Measurements from ENCODE around the gene MYO7B. TPM values are rescaled to one million over a fixed set of nuclear protein-coding genes. Genes with fewer than 3 reads are reported as not detected.
A peak's percentile ranks its signal among the peaks of the same experiment; 100 is the strongest.

The MYO7B gene
- total and polyA plus RNA-seq, 9 of the 15 experiments (the other 6 are each of a cell fraction or from before 2014, with no cell fraction given), result 0.08 TPM; not detected in 8

DNA sequence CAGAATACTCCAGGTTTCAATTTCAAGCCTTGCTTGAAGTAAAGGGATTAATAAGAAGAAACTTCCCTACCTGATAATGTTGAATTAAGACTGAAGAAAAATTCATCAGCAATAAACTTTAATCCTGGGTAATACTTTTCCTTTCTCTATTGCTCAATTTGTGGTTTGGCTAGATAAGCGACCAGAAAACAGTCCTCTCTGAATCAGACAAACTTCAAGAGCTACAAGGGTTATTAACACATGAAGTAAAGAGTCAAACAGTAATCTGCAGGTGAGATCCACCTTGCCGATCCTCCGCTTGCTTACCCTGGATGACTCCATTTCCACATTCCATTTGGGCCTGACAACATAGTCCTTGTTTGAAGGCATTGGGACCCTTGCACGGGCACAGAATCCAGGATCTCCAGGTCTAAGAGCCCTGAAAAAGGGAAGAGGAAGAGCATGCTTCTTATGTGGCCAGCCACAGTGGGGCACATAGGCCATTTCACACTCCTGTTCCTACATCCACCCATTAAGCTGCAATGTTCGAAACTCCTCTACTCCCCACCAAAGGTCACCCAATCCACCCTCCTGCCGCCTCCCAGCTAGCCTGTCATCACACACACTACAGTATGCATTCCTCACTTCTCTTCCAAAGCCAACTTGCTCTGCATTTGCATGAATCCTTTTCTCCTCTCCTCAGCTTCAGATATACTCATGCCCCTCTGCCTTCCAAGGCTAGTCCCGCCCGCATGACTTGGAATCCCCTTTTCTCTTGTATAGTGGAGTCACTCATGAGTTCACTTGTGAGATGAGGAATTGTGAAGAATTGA is 49.0 kb upstream of the MYO7B start:
- FAIRE-seq (no peak), ATAC-seq (no peak), DNase-seq (ENCODE audit: extremely low read depth in 1 of 4, low spot score in 3 of 4) (no peak)
- in situ Hi-C loops (cut with MboI), result no loop called here
- Histone ChIP-seq H3K27ac (ENCODE audit: extremely low read depth, low read depth, low read length) (no peak overlapping the region), H3K36me3 (ENCODE audit: control insufficient read depth, insufficient read depth, low read length) (peaks cover 92% of the 10 kb centered on the region), H4K20me1 (replicated peaks; ENCODE audit: control insufficient read depth, insufficient read depth, low read length) (no peaks in the 10 kb centered on the region), H3K79me2 (ENCODE audit: control insufficient read depth, insufficient read depth, low read length) (no peaks in the 10 kb centered on the region), H3K4me3 (no peak overlapping the region), H3K27me3 (ENCODE audit: control insufficient read depth in 2 of 2, insufficient read depth in 2 of 2, low read length in 2 of 2) (no peaks in the 10 kb centered on the region), H3K9me1 (ENCODE audit: control insufficient read depth, insufficient read depth, low read length) (no peaks in the 10 kb centered on the region), H3K4me1 (replicated peaks in 1 of 2; ENCODE audit: control insufficient read depth in 2 of 2, insufficient read depth in 2 of 2, low read length in 2 of 2) (no peaks in the 10 kb centered on the region), H3K4me2 (ENCODE audit: insufficient read depth, low read length) (no peak overlapping the region), H2AFZ (ENCODE audit: low read depth, low read length) (no peak overlapping the region), H3K9me3 (replicated peaks; ENCODE audit: control insufficient read depth, insufficient read depth, low read depth, low read length) (no peaks in the 10 kb centered on the region), H3K9ac (ENCODE audit: insufficient read depth in 1 of 2, low read depth in 2 of 2, low read length in 2 of 2) (0 out of 4 replicates have a peak overlapping the region, but pooled peaks of 1 of the 2 experiments have one; percentile 21)
- BruUV-seq (replicated peaks), result no TSS peak
- ChIA-PET POLR2A (interaction anchor here (0.7 to 0.9 kb wide), 2 partner anchors 105 to 556 kb away, joined by 3 to 4 read pairs; no protein-coding TSS in a partner anchor), CTCF (ENCODE audit: low intra/inter-chr PET ratio) (no interaction called here)
- WGBS (ENCODE audit: insufficient coverage, low coverage, missing lambda C conversion rate), result 92% methylated on average over 8 of the region's 8 CpGs
- intact Hi-C loops (cut with micrococcal nuclease), result no loop called here
- TF ChIP-seq SNRNP70 (optimal IDR thresholded peaks at IDR 0.05; ENCODE audit: low read depth, low read length), result no peak
- peak; percentile 43 for TF ChIP-seq CEBPB (tag; IDR thresholded peaks at IDR 0.05)
- TF ChIP-seq ZKSCAN1 (IDR thresholded peaks at IDR 0.05; ENCODE audit: low read depth, low read length), result no peak
- TF ChIP-seq HMGXB4 (CRISPR knock-in tag; IDR thresholded peaks at IDR 0.05), result no peak
- no peak for TF ChIP-seq SNAPC5 (CRISPR knock-in tag; IDR thresholded peaks at IDR 0.05)
- TF ChIP-seq CEBPG (CRISPR knock-in tag; IDR thresholded peaks at IDR 0.05), result no peak
- TF ChIP-seq CEBPG (tag; conservative IDR thresholded peaks at IDR 0.05 in 1 of 2, IDR thresholded peaks at IDR 0.05 in 1 of 2), result peak in 1 of 2 experiments; percentile 23; a peak in 1 of 4 replicates
- TF ChIP-seq ARHGAP35 (IDR thresholded peaks at IDR 0.05; ENCODE audit: partially characterized antibody), result no peak
- no peak for TF ChIP-seq NFRKB (IDR thresholded peaks at IDR 0.05; ENCODE audit: low read depth)

All from K562 (cell line).